H1 (cell line): ENCODE data around the gene CCDC171. TPM values are rescaled to one million over a fixed set of nuclear protein-coding genes. Genes with fewer than 3 reads are reported as not detected.

Experiments
- CTCF ChIA-PET: fragments of 300-600 bp; sonication (Branson Sonifier 250); formaldehyde crosslinking; loops from one replicate; lab custom pipeline; 2021; ENCODE audit not compliant: partially characterized antibody; lab: Charles Lee
- POLR2A ChIA-PET: fragments of 300-600 bp; sonication (Branson Sonifier 250); formaldehyde crosslinking; loops from one replicate; lab custom pipeline; 2021; ENCODE audit warnings: inconsistent platforms; ENCODE audit not compliant: partially characterized antibody; lab: Charles Lee
- DNase-seq, 2 experiments: peaks; one replicate each; pipeline versions ENCODE4 v3.0.0 to v3.0.0-alpha.2; 2010 to 2022; ENCODE audit warnings: low spot score in 2 of 2, low read depth in 1 of 2, mixed read lengths in 1 of 2
- FAIRE-seq: peaks from 2 replicates; lab custom pipeline; 2011; peaks lifted over from hg19 to GRCh38; lab: Jason Lieb, UNC
- H2AFZ ChIP-seq: 2 replicates; pipeline ENCODE4 v1.8.1; 2012; ENCODE audit warnings: low read length, inconsistent platforms
- H2AK5ac ChIP-seq: 2 replicates; pipeline ENCODE4 v1.6.1; 2013; ENCODE audit warnings: low read depth, low read length
- H2BK120ac ChIP-seq: replicated peaks from 2 replicates; pipeline ENCODE3; 2013; ENCODE audit warnings: low read depth, low read length, inconsistent platforms
- H2BK12ac ChIP-seq: 2 replicates; pipeline ENCODE4 v1.6.1; 2013; ENCODE audit warnings: low read depth, low read length
- H2BK15ac ChIP-seq: 2 replicates; pipeline ENCODE4 v1.6.1; 2013; ENCODE audit warnings: low read length
- H2BK20ac ChIP-seq: 2 replicates; pipeline ENCODE4 v1.6.1; 2013; ENCODE audit warnings: low read length
- H2BK5ac ChIP-seq: 2 replicates; pipeline ENCODE4 v1.6.1; 2013; ENCODE audit warnings: low read depth, low read length
- H3K14ac ChIP-seq: 2 replicates; pipeline ENCODE4 v1.6.1; 2013; ENCODE audit warnings: inconsistent platforms; ENCODE audit not compliant: insufficient read length
- H3K18ac ChIP-seq: 2 replicates; pipeline ENCODE4 v1.6.1; 2013; ENCODE audit warnings: low read length; ENCODE audit errors: extremely low read depth
- H3K23ac ChIP-seq: 2 replicates; pipeline ENCODE4 v1.6.1; 2013; ENCODE audit warnings: inconsistent platforms; ENCODE audit not compliant: insufficient read length
- H3K23me2 ChIP-seq: 2 replicates; pipeline ENCODE4 v1.6.1; 2013; ENCODE audit warnings: low read depth, low read length
- H3K27ac ChIP-seq: 2 replicates; pipeline ENCODE4 v1.6.1; 2011; ENCODE audit warnings: low read depth, low read length, inconsistent platforms
- H3K27me3 ChIP-seq, 4 experiments: replicated peaks in 1 of 4; 1 replicate in 1 of 4; 2 replicates in 3 of 4; pipeline versions ENCODE4 v1.6.1 to v1.8.1; 2011 to 2013; ENCODE audit warnings: low read length in 3 of 4, mild to moderate bottlenecking in 3 of 4, inconsistent platforms in 2 of 4, mixed read lengths in 2 of 4, moderate library complexity in 1 of 4; ENCODE audit not compliant: control insufficient read depth in 3 of 4, insufficient read depth in 3 of 4; ENCODE audit errors: extremely low read depth in 1 of 4
- H3K36me3 ChIP-seq, 4 experiments: 2 replicates each; pipeline versions ENCODE4 v1.6.1 to v1.8.1; 2011 to 2013; ENCODE audit warnings: mild to moderate bottlenecking in 4 of 4, low read length in 3 of 4, moderate library complexity in 2 of 4, control low read depth in 1 of 4, inconsistent platforms in 1 of 4; ENCODE audit not compliant: insufficient read depth in 4 of 4, control insufficient read depth in 2 of 4
- H3K4ac ChIP-seq: replicated peaks from 2 replicates; pipeline ENCODE3; 2013; ENCODE audit warnings: low read length, low read depth, mixed read lengths, inconsistent platforms; ENCODE audit not compliant: insufficient read length
- H3K4me1 ChIP-seq, 4 experiments: replicated peaks in 1 of 4; 1 replicate in 1 of 4; 2 replicates in 3 of 4; pipeline versions ENCODE4 v1.6.1 to v1.8.1; 2011 to 2013; ENCODE audit warnings: low read length in 3 of 4, inconsistent platforms in 2 of 4, mixed read lengths in 1 of 4; ENCODE audit not compliant: insufficient read depth in 4 of 4, control insufficient read depth in 3 of 4
- H3K4me2 ChIP-seq, 2 experiments: 2 replicates each; pipeline versions ENCODE4 v1.6.1 to v1.8.1; 2011 to 2013; ENCODE audit warnings: low read depth in 2 of 2, low read length in 2 of 2, control low read depth in 1 of 2, inconsistent platforms in 1 of 2, mild to moderate bottlenecking in 1 of 2; ENCODE audit not compliant: insufficient read depth in 1 of 2
- H3K4me3 ChIP-seq, 4 experiments: fragments of 200-600, 300-600 bp in 1 of 4; sonication (generic), shearing (Covaris generic), sonication (Bioruptor Twin) in 1 of 4; 2 replicates each; pipeline versions ENCODE4 v1.5.1 to v1.8.1; 2011 to 2016; ENCODE audit warnings: low read length in 4 of 4, low read depth in 3 of 4, control low read depth in 2 of 4, inconsistent platforms in 2 of 4, mild to moderate bottlenecking in 2 of 4, mixed read lengths in 1 of 4, moderate library complexity in 1 of 4; ENCODE audit not compliant: insufficient read depth in 2 of 4; ENCODE audit errors: extremely low read depth in 1 of 4
- H3K56ac ChIP-seq: replicated peaks from 2 replicates; pipeline ENCODE3; 2013; ENCODE audit warnings: low read depth, mild to moderate bottlenecking, mixed read lengths, low read length, inconsistent platforms; ENCODE audit not compliant: insufficient read length
- H3K79me1 ChIP-seq: 2 replicates; pipeline ENCODE4 v1.6.1; 2013; ENCODE audit warnings: low read depth, low read length, control low read depth
- H3K79me2 ChIP-seq, 2 experiments: 2 replicates each; pipeline versions ENCODE4 v1.6.1 to v1.8.1; 2012 to 2013; ENCODE audit warnings: low read length in 2 of 2, mild to moderate bottlenecking in 2 of 2, inconsistent platforms in 1 of 2; ENCODE audit not compliant: insufficient read depth in 2 of 2, control insufficient read depth in 1 of 2
- H3K9ac ChIP-seq, 4 experiments: replicated peaks in 1 of 4; 1 replicate in 1 of 4; 2 replicates in 3 of 4; pipeline versions ENCODE4 v1.6.1 to v1.8.1; 2011 to 2013; ENCODE audit warnings: low read depth in 3 of 4, low read length in 3 of 4, control low read depth in 2 of 4, mild to moderate bottlenecking in 2 of 4, moderate library complexity in 2 of 4, inconsistent platforms in 1 of 4; ENCODE audit errors: extremely low read depth in 1 of 4
- H3K9me3 ChIP-seq, 2 experiments: 2 replicates each; pipeline versions ENCODE4 v1.6.1 to v1.8.1; 2012 to 2013; ENCODE audit warnings: mild to moderate bottlenecking in 2 of 2, moderate library complexity in 2 of 2, control low read depth in 1 of 2, inconsistent platforms in 1 of 2, low read depth in 1 of 2, low read length in 1 of 2, mixed read lengths in 1 of 2; ENCODE audit not compliant: insufficient read depth in 2 of 2
- H4K20me1 ChIP-seq, 2 experiments: replicated peaks in 1 of 2; 2 replicates each; pipeline versions ENCODE3 to v1.8.1; 2011 to 2013; ENCODE audit warnings: inconsistent platforms in 2 of 2, low read length in 2 of 2, mild to moderate bottlenecking in 1 of 2; ENCODE audit not compliant: insufficient read depth in 2 of 2, control insufficient read depth in 1 of 2
- H4K5ac ChIP-seq: 2 replicates; pipeline ENCODE4 v1.6.1; 2013; ENCODE audit warnings: low read length, low read depth, mixed read lengths, inconsistent platforms; ENCODE audit not compliant: insufficient read length
- H4K8ac ChIP-seq: 2 replicates; pipeline ENCODE4 v1.8.0; 2013; ENCODE audit warnings: mild to moderate bottlenecking, moderate library complexity, low read length, inconsistent platforms; ENCODE audit not compliant: insufficient read depth; ENCODE audit errors: extremely low read depth
- H4K91ac ChIP-seq: replicated peaks from 2 replicates; pipeline ENCODE3; 2013; ENCODE audit warnings: low read length, mixed read lengths, inconsistent platforms; ENCODE audit not compliant: insufficient read length
- BACH1 ChIP-seq: IDR thresholded peaks from 2 replicates; pipeline ENCODE4 v1.6.1; 2012; ENCODE audit warnings: low read length, improper control_type of control experiment
- CTBP2 ChIP-seq: IDR thresholded peaks from 2 replicates; pipeline ENCODE4 v1.7.0; 2011; ENCODE audit warnings: borderline replicate concordance, mild to moderate bottlenecking, moderate library complexity, mixed read lengths, low read length; ENCODE audit not compliant: insufficient read depth, insufficient read length
- TBP ChIP-seq: IDR thresholded peaks from 2 replicates; pipeline ENCODE4 v1.6.1; 2011; ENCODE audit warnings: low read depth, low read length, improper control_type of control experiment
- WGBS, 2 experiments: shearing (Covaris generic) in 1 of 2; methylation state at CpG; one replicate each; pipeline versions ENCODE4 v1.1.6 to v1.1.7; 2013 to 2015; ENCODE audit warnings: low lambda C conversion rate in 2 of 2, mixed read lengths in 2 of 2, inconsistent platforms in 1 of 2, low coverage in 1 of 2, missing lambda C conversion rate in 1 of 2; ENCODE audit not compliant: insufficient replicate concordance in 2 of 2, insufficient coverage in 1 of 2, insufficient read length in 1 of 2; ENCODE audit errors: extremely low coverage in 1 of 2, missing lambda C conversion rate in 1 of 2; 5-methylcytosine and 5-hydroxymethylcytosine counted together
- polyA plus RNA-seq, 7 experiments: library from polyadenylated mRNA; depleted of rRNA in 3 of 7; stranded (reverse) in 5 of 7; unstranded in 2 of 7; fragments of >200 nt in 5 of 7; fragments of 200-250 nt in 2 of 7; gene quantifications; 1 replicate in 5 of 7; 2 replicates in 1 of 7; 4 replicates in 1 of 7; pipeline versions ENCODE4 v1.2.1 to v1.2.3, GENCODE V29; 2011 to 2013; ENCODE audit warnings: missing spikeins in 2 of 7, mixed read lengths in 2 of 7
- total RNA-seq: library from RNA; stranded (reverse); fragmentation: NEBNext Ultra II Directional; extraction: Animal tissue kit (Norgen Biotek cat#: 25700); gene quantifications from 2 replicates; pipeline ENCODE4 v1.2.1, GENCODE V29; 2021
- TF ChIP-seq, protein P1 (sequence below): IDR thresholded peaks from 2 replicates; pipeline ENCODE4 v1.6.1; 2011; ENCODE audit warnings: low read length, improper control_type of control experiment

Gene CCDC171
- total and polyA plus RNA-seq, 2 of the 8 experiments (the other 6 are each of a cell fraction or from before 2014, with no cell fraction given), result 0.83 to 2.3 TPM

DNA sequence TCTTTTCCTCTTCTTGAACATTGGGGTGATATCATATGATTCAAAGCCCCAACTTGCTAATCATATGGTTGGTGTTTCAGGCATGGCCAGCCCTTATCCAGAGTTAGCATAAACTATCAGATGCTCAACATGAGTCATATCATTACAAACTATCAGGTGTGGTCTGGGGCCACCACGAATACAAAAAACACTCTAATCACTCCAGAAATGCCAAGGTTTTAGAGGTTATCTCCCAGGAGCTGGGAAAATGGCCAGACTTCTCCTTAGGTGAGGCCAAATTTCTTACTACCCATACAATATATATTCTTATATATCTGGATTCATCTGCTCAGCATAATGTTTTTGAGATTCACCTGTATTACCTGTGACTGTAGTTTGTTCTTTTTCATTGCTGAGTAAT is 210.5 kb downstream of the CCDC171 start:
- DNase-seq, result no peak
- Histone ChIP-seq H3K4me1 (no peaks in the 10 kb centered on the region), H3K9ac (no peak overlapping the region), H3K23ac (no peak overlapping the region), H2BK20ac (no peak overlapping the region), H3K27ac (no peak overlapping the region), H2AK5ac (no peak overlapping the region), H3K79me2 (no peaks in the 10 kb centered on the region), H3K23me2 (no peaks in the 10 kb centered on the region), H4K20me1 (no peaks in the 10 kb centered on the region), H3K27me3 (no peaks in the 10 kb centered on the region), H3K4me3 (no peak overlapping the region), H2AFZ (no peak overlapping the region), H2BK120ac (no peak overlapping the region), H3K9me3 (no peaks in the 10 kb centered on the region), H2BK15ac (no peak overlapping the region), H3K18ac (no peak overlapping the region), H4K91ac (no peak overlapping the region), H3K56ac (no peak overlapping the region), H3K4me2 (no peak overlapping the region), H3K14ac (no peak overlapping the region), H2BK12ac (no peak overlapping the region), H2BK5ac (no peak overlapping the region), H3K36me3 (no peaks in the 10 kb centered on the region), H4K8ac (no peak overlapping the region), H3K4ac (no peak overlapping the region), H3K79me1 (no peaks in the 10 kb centered on the region), H4K5ac (no peak overlapping the region)
- FAIRE-seq, result no peak
- CTCF ChIA-PET, result interaction anchor here (1.9 kb wide), 1 partner anchor 10 kb away, joined by 5 read pairs; no protein-coding TSS in a partner anchor
- 81% methylated on average over 1 of the region's 1 CpG; no CpG with 5 or more reads in 1 of the 2 experiments for WGBS, 2 experiments
- POLR2A ChIA-PET, result no interaction called here
- TF ChIP-seq TBP (no peak), CTBP2 (no peak), BACH1 (no peak)
- TF ChIP-seq, protein P1, sequence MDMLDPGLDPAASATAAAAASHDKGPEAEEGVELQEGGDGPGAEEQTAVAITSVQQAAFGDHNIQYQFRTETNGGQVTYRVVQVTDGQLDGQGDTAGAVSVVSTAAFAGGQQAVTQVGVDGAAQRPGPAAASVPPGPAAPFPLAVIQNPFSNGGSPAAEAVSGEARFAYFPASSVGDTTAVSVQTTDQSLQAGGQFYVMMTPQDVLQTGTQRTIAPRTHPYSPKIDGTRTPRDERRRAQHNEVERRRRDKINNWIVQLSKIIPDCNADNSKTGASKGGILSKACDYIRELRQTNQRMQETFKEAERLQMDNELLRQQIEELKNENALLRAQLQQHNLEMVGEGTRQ, result no peak
